ENCODE results near the gene RNF126. TPM values are rescaled to one million over a fixed set of nuclear protein-coding genes. Genes with fewer than 3 reads are reported as not detected.

Gene RNF126
- total RNA-seq, 1 donor from 2014 or later = 58.3 TPM

DNA sequence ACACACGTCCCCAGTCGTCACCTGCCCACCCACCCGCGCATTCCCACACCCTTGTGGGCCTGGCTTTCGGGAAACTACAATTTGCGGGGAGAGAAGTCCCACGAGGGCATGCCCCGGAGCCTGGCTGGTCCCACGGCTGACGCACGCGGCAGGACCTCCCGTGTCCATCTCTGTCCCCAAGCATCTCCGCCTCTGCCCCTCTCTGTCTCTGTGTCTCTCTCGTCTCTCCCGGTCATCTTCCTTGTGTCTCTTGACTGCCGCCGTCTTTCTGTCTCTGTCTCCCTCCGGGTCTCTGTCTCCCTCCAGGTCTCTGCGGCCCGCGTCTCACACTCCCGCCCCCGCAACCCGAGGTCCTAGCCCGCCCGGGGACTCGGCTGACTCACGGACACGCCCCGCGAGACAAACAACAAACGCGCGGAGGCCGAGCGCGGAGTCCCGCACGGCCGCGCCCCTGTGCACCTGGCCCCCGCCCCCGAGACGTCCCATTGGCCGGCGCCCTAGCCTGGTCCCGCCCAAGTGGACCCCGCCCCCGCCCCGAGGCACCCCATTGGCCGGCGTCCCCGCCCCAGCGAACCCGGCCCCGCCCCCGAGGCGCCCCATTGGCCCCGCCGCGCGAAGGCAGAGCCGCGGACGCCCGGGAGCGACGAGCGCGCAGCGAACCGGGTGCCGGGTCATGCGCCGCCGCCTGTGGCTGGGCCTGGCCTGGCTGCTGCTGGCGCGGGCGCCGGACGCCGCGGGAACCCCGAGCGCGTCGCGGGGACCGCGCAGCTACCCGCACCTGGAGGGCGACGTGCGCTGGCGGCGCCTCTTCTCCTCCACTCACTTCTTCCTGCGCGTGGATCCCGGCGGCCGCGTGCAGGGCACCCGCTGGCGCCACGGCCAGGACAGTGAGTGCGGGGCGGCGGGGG lies 23.5 kb downstream of the RNF126 start, which contains the start of gene FGF22:
TSS of gene FGF22 (plus strand) at position 627 of the 908 bp plus-strand sequence. CDS start at position 674, 47 bp downstream.
- no peak within 1 kb of the TSS for H3K27ac ChIP-seq (ENCODE audit: low read depth, low read length)
- no peak for FAIRE-seq
- H3K4me2 ChIP-seq (ENCODE audit: low read length) = peak within 1 kb of the TSS; percentile 90
- peak within 1 kb of the TSS; percentile 59 for H3K9ac ChIP-seq (ENCODE audit: low read length)
- no peaks in the 10 kb centered on the region for H3K9me3 ChIP-seq (ENCODE audit: insufficient read depth, low read depth, low read length)
- no peaks in the 10 kb centered on the region for H3K36me3 ChIP-seq (ENCODE audit: insufficient read depth, low read length)
- Mint-ChIP-seq H3K9me3 (ENCODE audit: unreplicated experiment) (no peaks in the 10 kb centered on the region), H3K4me3 (ENCODE audit: unreplicated experiment) (peak within 1 kb of the TSS; percentile 81), H3K27me3 (ENCODE audit: low read depth, unreplicated experiment) (peaks cover 8% of the 10 kb centered on the region), H3K27ac (ENCODE audit: unreplicated experiment) (peak within 1 kb of the TSS; percentile 85), H3K4me1 (ENCODE audit: low read depth, unreplicated experiment) (peaks cover 2% of the 10 kb centered on the region), H3K36me3 (ENCODE audit: low read depth, unreplicated experiment) (no peaks in the 10 kb centered on the region)
- peaks cover 8% of the 10 kb centered on the region for H3K4me1 ChIP-seq (ENCODE audit: insufficient read depth, low read length)
- H3K27me3 ChIP-seq (ENCODE audit: insufficient read depth, low read length) = no peaks in the 10 kb centered on the region
- H3K4me3 ChIP-seq (ENCODE audit: insufficient read depth, low read depth, low read length) = peak within 1 kb of the TSS; percentile 50
- TF ChIP-seq EZH2 (IDR thresholded peaks at IDR 0.05; ENCODE audit: insufficient read depth, low read length) = no peak
- TF ChIP-seq, protein P1, sequence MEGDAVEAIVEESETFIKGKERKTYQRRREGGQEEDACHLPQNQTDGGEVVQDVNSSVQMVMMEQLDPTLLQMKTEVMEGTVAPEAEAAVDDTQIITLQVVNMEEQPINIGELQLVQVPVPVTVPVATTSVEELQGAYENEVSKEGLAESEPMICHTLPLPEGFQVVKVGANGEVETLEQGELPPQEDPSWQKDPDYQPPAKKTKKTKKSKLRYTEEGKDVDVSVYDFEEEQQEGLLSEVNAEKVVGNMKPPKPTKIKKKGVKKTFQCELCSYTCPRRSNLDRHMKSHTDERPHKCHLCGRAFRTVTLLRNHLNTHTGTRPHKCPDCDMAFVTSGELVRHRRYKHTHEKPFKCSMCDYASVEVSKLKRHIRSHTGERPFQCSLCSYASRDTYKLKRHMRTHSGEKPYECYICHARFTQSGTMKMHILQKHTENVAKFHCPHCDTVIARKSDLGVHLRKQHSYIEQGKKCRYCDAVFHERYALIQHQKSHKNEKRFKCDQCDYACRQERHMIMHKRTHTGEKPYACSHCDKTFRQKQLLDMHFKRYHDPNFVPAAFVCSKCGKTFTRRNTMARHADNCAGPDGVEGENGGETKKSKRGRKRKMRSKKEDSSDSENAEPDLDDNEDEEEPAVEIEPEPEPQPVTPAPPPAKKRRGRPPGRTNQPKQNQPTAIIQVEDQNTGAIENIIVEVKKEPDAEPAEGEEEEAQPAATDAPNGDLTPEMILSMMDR (IDR thresholded peaks at IDR 0.05; ENCODE audit: insufficient read depth, low read depth, low read length) = no peak
- H4K20me1 ChIP-seq (ENCODE audit: insufficient read depth, low read length) = peaks cover 3% of the 10 kb centered on the region
- peak within 1 kb of the TSS; percentile 72 for H2AFZ ChIP-seq (ENCODE audit: low read depth, low read length)
- DNase-seq (ENCODE audit: low read depth) = peak; percentile 65
- H3K79me2 ChIP-seq (ENCODE audit: insufficient read depth, low read length) = peaks cover 4% of the 10 kb centered on the region

DNA sequence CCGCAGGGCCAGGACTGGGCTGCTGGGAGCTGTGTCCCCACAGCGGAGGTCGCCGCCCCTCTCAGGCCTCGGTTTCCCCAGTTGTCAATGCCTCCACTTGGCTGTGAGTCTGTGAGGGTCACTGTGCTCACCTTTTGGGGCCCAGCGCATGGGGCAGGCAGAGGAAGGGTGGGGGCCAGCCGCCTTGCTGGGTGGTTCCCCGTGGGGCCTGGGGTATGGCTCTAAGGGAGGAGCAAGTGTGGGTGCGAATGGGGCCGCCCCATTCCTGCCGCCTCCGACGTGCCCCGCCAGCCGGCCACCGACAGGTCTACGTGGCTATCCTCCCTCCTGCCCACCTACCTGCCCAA lies 24.1 kb downstream of the RNF126 start:
- Histone ChIP-seq H3K9ac (ENCODE audit: low read length) (peak overlapping the region; percentile 59), H3K4me3 (ENCODE audit: insufficient read depth, low read depth, low read length) (no peak overlapping the region), H3K36me3 (ENCODE audit: insufficient read depth, low read length) (no peaks in the 10 kb centered on the region), H2AFZ (ENCODE audit: low read depth, low read length) (no peak overlapping the region), H3K4me2 (ENCODE audit: low read length) (peak overlapping the region; percentile 90), H3K27ac (ENCODE audit: low read depth, low read length) (no peak overlapping the region), H3K79me2 (ENCODE audit: insufficient read depth, low read length) (peaks cover 9% of the 10 kb centered on the region), H3K9me3 (ENCODE audit: insufficient read depth, low read depth, low read length) (no peaks in the 10 kb centered on the region), H3K27me3 (ENCODE audit: insufficient read depth, low read length) (no peaks in the 10 kb centered on the region), H4K20me1 (ENCODE audit: insufficient read depth, low read length) (peaks cover 3% of the 10 kb centered on the region), H3K4me1 (ENCODE audit: insufficient read depth, low read length) (peaks cover 14% of the 10 kb centered on the region)
- no peak for DNase-seq (ENCODE audit: low read depth)
- Mint-ChIP-seq H3K9me3 (ENCODE audit: unreplicated experiment) (no peaks in the 10 kb centered on the region), H3K4me1 (ENCODE audit: low read depth, unreplicated experiment) (peaks cover 2% of the 10 kb centered on the region), H3K27me3 (ENCODE audit: low read depth, unreplicated experiment) (peaks cover 8% of the 10 kb centered on the region), H3K4me3 (ENCODE audit: unreplicated experiment) (peak overlapping the region; percentile 81), H3K36me3 (ENCODE audit: low read depth, unreplicated experiment) (no peaks in the 10 kb centered on the region), H3K27ac (ENCODE audit: unreplicated experiment) (no peak overlapping the region)
- TF ChIP-seq, protein P1 (IDR thresholded peaks at IDR 0.05; ENCODE audit: insufficient read depth, low read depth, low read length) = no peak
- no peak for TF ChIP-seq EZH2 (IDR thresholded peaks at IDR 0.05; ENCODE audit: insufficient read depth, low read length)
- FAIRE-seq = no peak

All from astrocyte (in vitro differentiated cells and primary cell).